Stomach (tissue), 9 donors: ENCODE data around the gene PALD1. TPM values are rescaled to one million over a fixed set of nuclear protein-coding genes. Genes with fewer than 3 reads are reported as not detected.

Source experiments
- DNase-seq, 2 donors: peaks; one replicate each; pipeline versions ENCODE4 v3.0.0 to v3.0.0-alpha.2; 2013 to 2019
- H3K27ac ChIP-seq, 5 donors: fragments of 200-600 bp in 4 of 5; sonication (generic) in 4 of 5; one replicate each; pipeline ENCODE4 v1.5.1; 2013 to 2019; ENCODE audit warnings: mild to moderate bottlenecking in 1 of 5, moderate library complexity in 1 of 5
- H3K27me3 ChIP-seq, 3 donors: fragments of 200-600 bp; sonication (generic); one replicate each; pipeline ENCODE4 v1.5.1; 2017 to 2019; ENCODE audit warnings: mixed run types in 1 of 3
- H3K36me3 ChIP-seq, 4 donors: fragments of 200-600 bp; sonication (generic); 1 replicate in 3 of 4; 2 replicates in 1 of 4; pipeline ENCODE4 v1.5.1; 2016 to 2019
- H3K4me1 ChIP-seq, 4 donors: fragments of 200-600 bp; sonication (generic); one replicate each; pipeline ENCODE4 v1.5.1; 2016 to 2019
- H3K4me3 ChIP-seq, 4 donors: fragments of 200-600 bp; sonication (generic) in 3 of 4; one replicate each; pipeline ENCODE4 v1.5.1; 2016 to 2019; ENCODE audit warnings: mild to moderate bottlenecking in 1 of 4
- H3K9me3 ChIP-seq, 4 donors: fragments of 200-600 bp; sonication (generic); one replicate each; pipeline ENCODE4 v1.5.1; 2016 to 2019
- EP300 ChIP-seq: sonication (generic); formaldehyde crosslinking; IDR thresholded peaks from one replicate; pipeline ENCODE4 v1.6.1; 2017; ENCODE audit warnings: antibody characterized with exemption
- POLR2A ChIP-seq, 4 donors: fragments of 450-650 bp; IDR thresholded peaks; one replicate each; pipeline ENCODE4 v1.6.1; 2016; ENCODE audit warnings: antibody characterized with exemption in 4 of 4, control low read depth in 2 of 4, mild to moderate bottlenecking in 1 of 4, moderate library complexity in 1 of 4
- POLR2AphosphoS5 ChIP-seq, 3 donors: sonication (generic); formaldehyde crosslinking; IDR thresholded peaks; one replicate each; pipeline ENCODE4 v1.6.1; 2016; ENCODE audit warnings: antibody characterized with exemption in 3 of 3
- WGBS, 5 donors: extraction: QIAGEN DNeasy Blood & Tissue Kit in 3 of 5; methylation state at CpG; one replicate each; pipeline versions ENCODE4 v1.1.5 to v1.1.7; 2013 to 2018; 5-methylcytosine and 5-hydroxymethylcytosine counted together
- intact Hi-C: fragments of 100-400 bp; cut with DNase I; formaldehyde crosslinking; loops from one replicate; pipeline ENCODE4 v1.15.1; 2023; ENCODE audit warnings: low total_unique reads
- polyA plus RNA-seq, 3 donors: library from polyadenylated mRNA; stranded (reverse); fragments of 200-250 nt; gene quantifications; one replicate each; pipeline ENCODE4 v1.2.3, GENCODE V29; 2013
- total RNA-seq, 5 donors: library from RNA; depleted of rRNA; stranded (reverse); fragments of >200 nt; gene quantifications; one replicate each; pipeline versions ENCODE4 v1.1.0 to v1.2.3, GENCODE V29; 2014 to 2016
- TF ChIP-seq, protein P1 (sequence below), 7 experiments: fragments of 450-650 bp in 4 of 7; fragments of 200-600 bp in 3 of 7; sonication (generic) in 3 of 7; IDR thresholded peaks; one replicate each; pipeline ENCODE4 v1.5.1; 2016 to 2019; ENCODE audit warnings: antibody characterized with exemption in 7 of 7, control low read depth in 2 of 7, mild to moderate bottlenecking in 1 of 7
- donor health status: healthy with polysubstance abuse.
- donor health status: Bipolar disorder and iron deficiency.
- donor health status: healthy.

Gene PALD1
- total and polyA plus RNA-seq, 8 donors: 2.4 to 25.1 (median 4.0) TPM

DNA sequence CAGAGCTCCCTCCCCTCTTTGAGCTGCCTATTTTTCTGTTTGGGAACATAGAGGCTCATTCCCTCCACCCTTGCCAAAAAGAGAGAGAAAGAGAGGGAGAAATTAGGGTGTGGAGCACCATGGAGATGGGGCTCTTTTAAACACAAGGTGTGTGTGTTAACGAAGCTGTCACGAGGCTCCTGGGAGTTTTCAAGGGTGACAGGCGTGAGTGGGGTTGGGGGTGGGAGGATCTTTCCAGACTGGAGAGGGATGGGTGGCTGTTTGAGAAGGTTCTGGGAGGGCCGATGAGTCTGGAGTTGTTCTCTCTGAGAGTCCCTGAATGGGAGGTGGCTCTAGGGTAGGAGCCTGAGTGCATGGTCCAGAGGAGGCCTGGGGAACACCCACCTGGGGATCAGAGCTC lies 45.0 kb downstream of the PALD1 start:
- Histone ChIP-seq H3K4me1 (peaks cover 0 to 19% (median 8%) of the 10 kb centered on the region in 4 donors), H3K27ac (no peak overlapping the region), H3K9me3 (no peaks in the 10 kb centered on the region), H3K36me3 (peaks cover 0 to 14% (median 0%) of the 10 kb centered on the region in 4 donors), H3K4me3 (no peak overlapping the region), H3K27me3 (no peaks in the 10 kb centered on the region)
- intact Hi-C loops: no loop called here
- 69 to 78% (median 71%) methylated on average over 4 of the region's 4 CpGs for WGBS, 5 donors
- DNase-seq: no peak
- TF ChIP-seq POLR2AphosphoS5 (IDR thresholded peaks at IDR 0.05) (no peak), POLR2A (IDR thresholded peaks at IDR 0.05) (no peak), EP300 (no peak)
- TF ChIP-seq, protein P1, sequence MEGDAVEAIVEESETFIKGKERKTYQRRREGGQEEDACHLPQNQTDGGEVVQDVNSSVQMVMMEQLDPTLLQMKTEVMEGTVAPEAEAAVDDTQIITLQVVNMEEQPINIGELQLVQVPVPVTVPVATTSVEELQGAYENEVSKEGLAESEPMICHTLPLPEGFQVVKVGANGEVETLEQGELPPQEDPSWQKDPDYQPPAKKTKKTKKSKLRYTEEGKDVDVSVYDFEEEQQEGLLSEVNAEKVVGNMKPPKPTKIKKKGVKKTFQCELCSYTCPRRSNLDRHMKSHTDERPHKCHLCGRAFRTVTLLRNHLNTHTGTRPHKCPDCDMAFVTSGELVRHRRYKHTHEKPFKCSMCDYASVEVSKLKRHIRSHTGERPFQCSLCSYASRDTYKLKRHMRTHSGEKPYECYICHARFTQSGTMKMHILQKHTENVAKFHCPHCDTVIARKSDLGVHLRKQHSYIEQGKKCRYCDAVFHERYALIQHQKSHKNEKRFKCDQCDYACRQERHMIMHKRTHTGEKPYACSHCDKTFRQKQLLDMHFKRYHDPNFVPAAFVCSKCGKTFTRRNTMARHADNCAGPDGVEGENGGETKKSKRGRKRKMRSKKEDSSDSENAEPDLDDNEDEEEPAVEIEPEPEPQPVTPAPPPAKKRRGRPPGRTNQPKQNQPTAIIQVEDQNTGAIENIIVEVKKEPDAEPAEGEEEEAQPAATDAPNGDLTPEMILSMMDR (IDR thresholded peaks at IDR 0.05): no peak

DNA sequence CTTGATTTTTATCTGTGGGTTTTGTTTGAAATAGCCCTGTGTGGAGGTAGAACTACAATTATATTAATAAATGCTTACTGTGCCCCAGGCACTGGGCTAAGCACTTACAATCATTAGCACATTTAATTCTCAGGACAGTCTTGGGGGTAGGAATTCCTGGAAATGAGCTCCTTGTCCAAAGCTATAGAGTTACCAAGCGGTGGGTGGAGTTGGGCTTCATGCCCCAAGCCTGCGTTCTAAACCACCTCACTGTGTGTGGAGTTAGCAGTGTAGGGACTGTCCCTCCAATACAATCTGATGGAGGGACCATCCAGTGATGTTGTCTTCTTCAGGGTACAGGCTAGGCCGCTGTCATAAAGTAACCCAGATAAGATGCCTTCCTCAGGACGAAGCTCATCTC lies 49.7 kb downstream of the PALD1 start:
- WGBS, 5 donors: 84 to 100% (median 87%) methylated on average over 4 of the region's 4 CpGs
- no peak for DNase-seq

DNA sequence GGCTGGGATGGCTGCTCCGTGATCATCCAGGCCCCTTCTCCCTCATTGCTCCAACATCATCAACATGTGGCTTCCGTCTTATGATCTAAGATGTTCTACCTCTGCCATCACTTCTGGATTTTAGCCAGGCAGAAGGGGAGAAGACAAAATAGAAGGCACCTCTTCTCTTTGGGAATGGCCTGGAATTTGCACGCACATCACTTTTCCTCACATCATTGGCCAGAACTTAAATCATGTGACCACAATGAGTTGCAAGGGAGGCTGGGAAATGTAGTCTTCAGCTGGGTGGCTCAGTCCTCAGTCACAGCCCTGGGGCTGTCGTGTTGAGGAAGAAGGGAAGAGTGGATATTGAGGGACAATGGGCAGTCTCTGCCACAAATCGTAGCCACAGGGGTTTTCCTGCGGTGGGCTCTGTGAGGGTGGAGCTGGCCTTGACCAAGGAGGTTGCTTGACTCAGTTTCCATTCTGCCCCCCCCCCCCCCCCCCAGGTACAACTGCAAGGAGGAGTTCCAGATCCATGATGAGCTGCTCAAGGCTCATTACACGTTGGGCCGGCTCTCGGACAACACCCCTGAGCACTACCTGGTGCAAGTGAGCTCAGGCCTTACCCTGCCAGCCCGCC lies 50.3 kb downstream of the PALD1 start:
- peak in 1 of 2 donors; percentile 74 for DNase-seq
- Histone ChIP-seq H3K4me1 (peaks cover 0 to 4% (median 0%) of the 10 kb centered on the region in 4 donors), H3K4me3 (no peak overlapping the region), H3K36me3 (peaks cover 0 to 31% (median 13%) of the 10 kb centered on the region in 4 donors), H3K9me3 (no peaks in the 10 kb centered on the region), H3K27me3 (no peaks in the 10 kb centered on the region), H3K27ac (no peak overlapping the region)
- intact Hi-C loops: no loop called here
- TF ChIP-seq, protein P1 (IDR thresholded peaks at IDR 0.05): no peak
- TF ChIP-seq POLR2AphosphoS5 (IDR thresholded peaks at IDR 0.05): no peak
- no peak for TF ChIP-seq EP300
- no peak for TF ChIP-seq POLR2A (IDR thresholded peaks at IDR 0.05)
- 64 to 80% (median 75%) methylated on average over 10 of the region's 10 CpGs for WGBS, 5 donors

More for the DNA sequence above, 49.7 kb downstream of the PALD1 start:
- Histone ChIP-seq H3K27ac (no peak overlapping the region), H3K4me3 (no peak overlapping the region), H3K36me3 (peaks cover 0 to 31% (median 13%) of the 10 kb centered on the region in 4 donors), H3K27me3 (no peaks in the 10 kb centered on the region), H3K4me1 (peaks cover 0 to 8% (median 1%) of the 10 kb centered on the region in 4 donors), H3K9me3 (no peaks in the 10 kb centered on the region)
- intact Hi-C loops: no loop called here
- TF ChIP-seq EP300: no peak
- no peak for TF ChIP-seq POLR2A (IDR thresholded peaks at IDR 0.05)
- TF ChIP-seq, protein P1 (IDR thresholded peaks at IDR 0.05): no peak
- no peak for TF ChIP-seq POLR2AphosphoS5 (IDR thresholded peaks at IDR 0.05)

DNA sequence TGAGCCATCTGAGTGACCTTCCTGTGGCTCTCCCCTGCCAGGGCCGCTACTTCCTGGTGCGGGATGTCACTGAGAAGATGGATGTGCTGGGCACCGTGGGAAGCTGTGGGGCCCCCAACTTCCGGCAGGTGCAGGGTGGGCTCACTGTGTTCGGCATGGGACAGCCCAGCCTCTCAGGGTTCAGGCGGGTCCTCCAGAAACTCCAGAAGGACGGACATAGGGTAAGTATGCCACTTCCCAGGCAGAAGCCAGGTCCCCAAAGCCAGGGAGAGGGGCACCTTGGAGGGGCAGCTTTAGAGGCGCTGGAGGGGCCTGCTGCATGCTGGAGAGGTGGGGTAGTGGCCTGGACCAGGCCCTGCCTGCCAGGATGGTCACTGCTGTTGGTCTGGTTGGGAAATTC lies 51.3 kb downstream of the PALD1 start:
- DNase-seq: no peak
- Histone ChIP-seq H3K36me3 (peaks cover 0 to 31% (median 13%) of the 10 kb centered on the region in 4 donors), H3K9me3 (no peaks in the 10 kb centered on the region), H3K27ac (no peak overlapping the region), H3K4me1 (no peaks in the 10 kb centered on the region), H3K27me3 (no peaks in the 10 kb centered on the region), H3K4me3 (no peak overlapping the region)
- intact Hi-C loops: no loop called here
- TF ChIP-seq, protein P1 (IDR thresholded peaks at IDR 0.05): no peak
- TF ChIP-seq EP300: no peak
- no peak for TF ChIP-seq POLR2AphosphoS5 (IDR thresholded peaks at IDR 0.05)
- TF ChIP-seq POLR2A (IDR thresholded peaks at IDR 0.05): no peak
- 70 to 89% (median 78%) methylated on average over 3 to 8 of the region's 8 CpGs for WGBS, 5 donors
